ENCODE results near the gene SH2B3.

DNA sequence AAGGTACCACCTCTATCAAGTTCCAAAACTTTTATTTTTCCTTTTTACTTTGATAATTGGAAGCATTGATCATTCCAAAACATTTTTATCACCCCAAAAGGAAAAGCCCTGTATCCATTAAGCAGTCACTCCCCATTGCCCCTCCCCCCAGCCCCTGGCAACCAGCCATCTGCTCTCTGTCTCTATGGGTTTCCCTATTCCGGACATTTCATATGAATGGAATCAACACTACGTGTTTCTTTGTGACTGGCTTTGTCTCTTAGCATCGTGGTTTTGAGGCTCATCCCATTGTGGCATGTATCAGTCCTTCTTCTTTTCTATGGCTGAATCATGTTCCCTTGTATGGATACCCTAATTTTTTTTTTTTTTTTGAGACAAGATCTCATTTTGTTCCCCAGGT, 18.8 kb upstream of the SH2B3 start:
- TF ChIP-seq POLR2A (IDR thresholded peaks at IDR 0.05) = no peak
- TF ChIP-seq CTCF (IDR thresholded peaks at IDR 0.05) = no peak

All from heart left ventricle (tissue), 13 donors.